ENCODE data around the gene MRPL18. TPM values are rescaled to one million over a fixed set of nuclear protein-coding genes. Genes with fewer than 3 reads are reported as not detected.
"Not testable (repeated sequence)": the region's sequence is repeated elsewhere in the genome, so short reads cannot be mapped to it uniquely, and the experiment has no call there.

Gene MRPL18
- total RNA-seq, 1 donor from 2014 or later: 62.6 TPM

DNA sequence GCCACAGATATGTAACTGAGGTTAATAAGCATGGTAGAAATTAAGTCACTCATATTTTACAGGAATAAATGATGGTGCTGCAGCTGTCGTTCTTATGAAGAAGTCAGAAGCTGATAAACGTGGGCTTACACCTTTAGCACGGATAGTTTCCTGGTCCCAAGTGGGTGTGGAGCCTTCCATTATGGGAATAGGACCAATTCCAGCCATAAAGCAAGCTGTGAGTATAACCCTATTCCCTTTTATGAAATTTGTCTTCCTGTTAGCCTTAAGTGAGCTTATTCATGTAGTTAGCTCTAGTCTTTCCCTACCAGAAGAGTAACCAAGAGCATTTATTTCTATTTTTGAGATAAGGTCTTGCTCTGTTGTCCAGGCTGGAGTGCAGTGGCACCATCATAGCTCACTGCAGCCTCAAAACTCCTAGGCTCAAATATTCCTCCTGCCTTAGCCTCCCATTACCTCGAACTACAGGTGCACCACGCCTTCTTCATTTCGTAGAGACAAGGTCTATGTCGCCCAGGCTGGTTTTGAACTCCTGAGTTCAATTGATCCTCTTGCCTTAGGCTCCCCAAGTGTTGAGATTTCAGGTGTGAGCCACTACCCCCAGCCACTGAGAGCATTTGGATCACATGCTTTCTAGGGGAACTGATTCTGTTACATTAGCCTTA is 12.9 kb upstream of the MRPL18 start:
- DNase-seq: no peak

DNA sequence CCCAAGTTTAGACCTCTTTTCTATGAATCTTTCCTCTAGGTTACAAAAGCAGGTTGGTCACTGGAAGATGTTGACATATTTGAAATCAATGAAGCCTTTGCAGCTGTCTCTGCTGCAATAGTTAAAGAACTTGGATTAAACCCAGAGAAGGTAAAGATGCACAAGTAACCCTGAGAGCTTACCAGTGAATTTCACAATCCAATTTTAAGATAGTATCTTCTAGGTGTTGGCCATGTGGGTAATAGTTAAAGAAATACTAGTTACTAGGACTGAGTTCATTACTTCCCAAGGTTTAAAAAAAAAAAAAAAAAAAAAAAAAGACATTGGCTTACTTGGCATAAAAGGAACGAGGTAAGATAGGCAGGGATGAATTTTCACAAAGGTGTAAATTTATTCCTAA is 12.1 kb upstream of the MRPL18 start:
- DNase-seq: no peak

DNA sequence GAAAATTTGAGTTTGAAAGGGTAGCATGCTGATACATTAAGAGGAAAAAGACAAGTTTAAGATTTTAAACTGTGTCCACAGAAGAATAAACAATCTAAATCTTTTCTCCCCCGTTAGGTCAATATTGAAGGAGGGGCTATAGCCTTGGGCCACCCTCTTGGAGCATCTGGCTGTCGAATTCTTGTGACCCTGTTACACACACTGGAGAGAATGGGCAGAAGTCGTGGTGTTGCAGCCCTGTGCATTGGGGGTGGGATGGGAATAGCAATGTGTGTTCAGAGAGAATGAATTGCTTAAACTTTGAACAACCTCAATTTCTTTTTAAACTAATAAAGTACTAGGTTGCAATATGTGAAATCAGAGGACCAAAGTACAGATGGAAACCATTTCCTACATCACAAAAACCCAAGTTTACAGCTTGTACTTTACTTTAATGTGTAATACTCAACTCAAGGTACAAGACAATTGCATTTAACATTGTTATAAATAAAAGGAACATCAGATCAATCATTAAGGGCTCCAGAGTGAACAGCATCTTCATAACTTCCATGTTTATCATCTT is 11.6 kb upstream of the MRPL18 start:
- DNase-seq: no peak

DNA sequence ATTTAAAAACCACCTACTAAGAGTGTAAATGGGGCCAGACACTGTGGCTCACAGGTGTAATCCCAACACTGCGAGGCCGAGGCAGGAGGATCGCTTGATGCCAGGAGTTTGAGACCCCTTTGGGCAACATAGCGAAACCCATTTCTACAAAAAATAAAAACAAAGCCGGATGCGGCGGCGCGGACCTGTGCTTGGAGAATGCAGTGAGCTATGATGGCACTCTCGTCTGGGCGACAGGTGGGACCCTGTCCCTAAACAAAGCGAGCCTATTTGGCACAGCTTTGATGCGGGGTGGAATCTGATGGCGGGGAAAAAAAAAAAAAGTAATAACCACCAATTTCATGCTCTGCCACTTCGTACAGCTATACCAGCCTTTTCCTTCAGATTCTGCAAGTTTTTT is 2.0 kb upstream of the MRPL18 start:
- peak; percentile 12 for DNase-seq

DNA sequence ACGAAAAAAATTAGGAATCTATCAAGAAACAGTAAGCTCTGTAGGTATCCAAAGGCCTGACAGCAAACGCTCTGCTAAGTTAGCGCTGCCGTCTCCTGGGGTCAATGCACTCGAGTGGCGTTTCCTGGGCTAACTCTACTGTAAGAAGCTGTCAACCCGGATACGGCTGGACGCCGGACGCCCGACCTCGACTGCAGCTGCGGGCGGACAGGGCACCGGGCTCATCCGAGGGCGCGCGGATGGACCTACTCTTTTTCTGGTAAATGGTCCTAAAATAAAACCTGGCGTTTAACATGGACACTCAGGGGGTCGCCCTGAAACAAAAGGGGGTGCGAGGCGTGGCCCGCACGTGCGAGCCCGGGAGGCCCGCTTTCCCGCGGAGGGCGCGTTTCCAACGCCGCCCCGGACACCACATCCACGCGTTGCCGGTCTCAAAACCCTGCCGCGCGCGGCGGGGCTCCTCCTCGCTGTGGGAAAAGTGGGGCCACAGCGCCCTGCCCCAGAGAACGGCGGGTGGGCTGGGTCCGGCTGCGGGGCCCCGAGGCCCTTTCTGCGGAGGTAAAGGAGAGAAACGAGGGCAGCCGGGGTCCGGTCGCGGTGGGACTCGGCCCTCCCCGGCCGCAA is 1.4 kb upstream of the MRPL18 start:
- DNase-seq: peak; percentile 38

DNA sequence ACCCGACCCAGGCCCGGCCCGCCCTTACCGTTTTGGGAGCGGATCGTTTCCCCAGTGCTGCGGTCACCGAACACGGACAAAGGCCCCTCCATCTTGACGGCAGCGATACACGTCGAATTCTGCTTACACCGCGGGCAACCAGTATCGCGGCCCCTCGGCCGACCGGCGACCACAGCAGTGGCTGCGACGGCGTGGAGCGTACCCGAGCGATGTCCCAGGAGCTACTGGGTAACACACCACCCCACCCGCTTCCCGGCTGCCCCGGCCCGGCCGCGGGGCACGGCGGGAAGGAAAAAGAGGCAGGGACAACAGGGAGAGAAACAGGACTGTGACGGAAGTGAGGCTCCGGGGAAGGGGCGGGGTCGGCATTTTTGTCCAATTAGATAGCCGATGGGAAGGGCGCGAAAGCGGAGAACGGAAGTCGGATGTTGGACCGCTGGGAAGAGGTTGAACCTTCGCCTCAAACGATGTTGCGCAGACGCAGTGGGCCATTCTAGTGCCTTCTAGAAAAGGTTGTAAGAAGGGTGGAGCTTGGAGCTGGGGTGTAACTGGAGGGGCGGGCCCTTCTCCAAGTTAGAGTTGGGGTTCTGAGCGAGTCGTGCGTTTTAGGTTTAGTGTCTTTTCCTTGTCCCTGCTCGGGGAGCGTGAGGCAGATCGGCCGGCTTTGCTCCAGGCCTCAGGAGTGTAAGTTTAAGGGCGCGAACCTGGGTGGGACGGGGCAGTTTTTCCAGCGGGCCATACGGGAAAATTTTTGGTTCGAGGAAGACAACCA is 704 bp upstream of the MRPL18 start, which contains the start of gene TCP1:
Gene TCP1, minus strand, starts transcription at position 226 of the 772 bp plus-strand sequence. Its CDS starts 134 bp downstream, at position 92.
- peak; percentile 100 for DNase-seq

DNA sequence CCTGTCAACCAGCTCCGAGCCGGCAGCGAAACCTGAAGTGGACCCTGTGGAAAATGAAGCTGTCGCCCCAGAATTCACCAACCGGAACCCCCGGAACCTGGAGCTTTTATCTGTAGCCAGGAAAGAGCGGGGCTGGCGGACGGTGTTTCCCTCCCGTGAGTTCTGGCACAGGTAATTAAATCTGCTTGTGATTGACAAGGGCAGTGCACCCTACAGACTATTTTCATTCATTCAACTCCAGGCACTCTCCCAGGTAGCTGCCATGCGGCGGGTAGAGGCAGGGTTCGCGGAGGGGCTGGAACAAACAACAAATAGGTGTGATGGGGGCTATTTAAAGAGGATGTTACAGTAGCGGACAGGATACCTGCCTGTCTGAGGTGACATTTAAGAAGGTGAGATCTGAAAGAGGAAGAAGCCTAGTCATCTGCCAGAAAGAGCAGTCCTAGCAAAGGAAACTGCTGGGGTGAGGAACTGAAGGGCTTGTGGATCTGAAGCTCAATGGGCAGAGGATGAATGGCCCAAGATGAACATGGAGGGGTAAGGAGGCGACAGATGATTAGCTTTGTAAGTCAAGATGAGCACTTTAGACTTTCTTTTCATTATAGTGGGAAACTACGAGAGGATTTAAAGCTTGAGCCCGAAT is 810 bp downstream of the MRPL18 start:
- peak; percentile 3 for DNase-seq

DNA sequence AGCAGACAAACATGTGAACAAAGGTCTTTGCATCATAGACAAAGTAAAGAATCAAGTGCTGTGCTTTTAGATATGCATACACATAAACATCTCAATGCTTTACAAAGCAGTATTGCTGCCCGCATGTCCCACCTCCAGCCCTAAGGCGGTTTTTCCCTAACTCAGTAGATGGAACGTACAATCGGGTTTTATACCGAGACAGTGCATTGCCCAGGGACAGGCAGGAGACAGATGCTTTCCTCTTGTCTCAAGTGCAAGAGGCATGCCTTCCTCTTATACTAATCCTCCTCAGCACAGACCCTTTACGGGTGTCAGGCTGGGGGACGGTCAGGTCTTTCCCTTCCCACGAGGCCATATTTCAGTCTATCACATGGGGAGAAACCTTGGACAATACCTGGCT is 4.7 kb downstream of the MRPL18 start:
- DNase-seq: not testable (repeated sequence)

DNA sequence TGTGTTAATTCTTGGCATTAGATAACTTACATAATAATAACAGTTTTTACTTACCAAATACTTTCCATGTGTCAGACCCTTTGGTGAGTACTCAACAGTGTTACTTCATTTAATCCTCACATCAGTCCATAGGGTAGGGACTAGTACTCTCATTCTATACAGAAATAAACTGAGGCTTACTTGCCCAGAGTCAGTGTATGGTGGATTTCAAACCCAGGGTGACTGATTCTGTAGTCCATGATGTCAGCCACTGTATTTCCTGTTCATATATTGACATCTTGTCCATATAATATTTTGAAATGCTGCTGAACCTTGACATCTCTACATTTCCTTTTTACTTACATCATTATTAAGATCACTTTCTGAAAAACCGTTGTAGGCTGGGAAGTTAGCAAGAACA is 7.3 kb downstream of the MRPL18 start:
- DNase-seq: no peak

DNA sequence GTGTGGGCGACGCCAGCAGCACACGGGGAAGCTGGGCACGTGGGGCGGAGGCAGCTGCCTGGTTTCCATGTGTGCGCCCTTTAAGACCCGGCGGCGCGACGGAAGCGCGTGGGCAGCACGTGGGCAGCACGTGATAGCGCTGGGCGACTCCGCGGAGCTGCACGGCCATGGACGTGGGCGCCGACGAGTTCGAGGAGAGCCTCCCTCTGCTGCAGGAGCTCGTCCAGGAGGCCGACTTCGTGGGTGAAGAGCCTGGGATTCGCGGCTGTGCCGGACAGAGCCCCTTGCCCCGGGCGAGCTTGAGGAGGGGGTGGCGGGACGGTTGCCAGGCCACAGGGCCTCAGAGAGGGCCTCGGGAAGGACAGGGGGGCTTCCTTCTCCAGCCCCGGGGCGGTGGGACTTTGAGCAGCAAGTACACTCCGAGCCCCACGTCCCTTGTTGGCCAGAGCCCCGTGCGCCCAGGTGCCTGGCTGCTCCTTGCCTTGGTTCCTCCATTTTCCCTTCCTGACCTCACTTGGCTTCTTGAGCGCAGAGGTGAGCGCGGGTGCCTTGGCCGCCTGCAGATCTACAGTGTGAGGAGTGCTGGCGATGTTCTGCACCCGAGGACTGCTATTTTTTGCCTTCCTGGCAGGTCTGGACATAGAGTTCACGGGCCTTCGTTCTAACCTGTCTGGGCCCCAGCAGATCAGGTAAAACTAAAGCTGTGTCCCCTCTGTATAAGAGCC is 10.0 kb downstream of the MRPL18 start, which contains the start of gene PNLDC1:
Gene PNLDC1, plus strand, starts transcription at position 136 of the 725 bp plus-strand sequence. Its CDS starts 32 bp downstream, at position 168.
- DNase-seq: no peak

DNA sequence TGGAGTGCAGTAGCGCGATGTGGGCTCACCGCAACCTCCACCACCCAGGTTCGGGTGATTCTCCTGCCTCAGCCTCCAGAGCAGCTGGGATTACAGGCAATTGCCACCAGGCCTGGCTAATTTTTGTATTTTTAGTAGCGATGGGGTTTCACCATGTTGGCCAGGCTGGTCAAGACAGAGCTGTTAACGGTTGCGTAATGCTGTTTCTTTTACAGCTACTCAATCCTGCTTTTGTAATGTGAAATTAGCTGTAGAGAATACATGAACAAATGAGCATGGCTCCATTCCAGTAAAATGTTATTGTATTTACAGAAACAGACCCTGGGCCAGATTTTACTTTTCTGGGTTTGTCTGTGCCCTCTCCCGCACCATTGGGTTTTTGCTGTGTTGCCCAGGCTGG is 11.7 kb downstream of the MRPL18 start:
- DNase-seq: no peak

DNA sequence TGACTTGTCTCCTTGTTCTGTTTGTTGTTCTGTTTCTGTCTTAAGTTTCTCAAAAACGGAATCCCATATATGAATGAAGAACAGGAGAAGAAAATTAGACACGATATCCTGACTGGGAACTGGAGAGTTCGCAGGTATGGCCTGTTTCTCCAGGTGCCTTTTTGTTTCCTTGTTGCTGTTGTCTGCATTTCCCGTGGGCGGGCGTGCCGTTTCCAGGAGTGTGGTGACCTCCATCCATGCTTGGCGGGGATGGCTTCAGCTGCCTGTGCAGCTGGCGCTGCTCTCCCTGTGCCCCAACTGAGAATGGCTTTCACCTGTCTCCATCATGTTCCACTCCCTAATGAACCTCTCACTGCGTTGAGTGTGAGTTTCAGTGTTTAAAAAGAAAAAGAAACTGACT is 14.2 kb downstream of the MRPL18 start:
- peak; percentile 24 for DNase-seq

DNA sequence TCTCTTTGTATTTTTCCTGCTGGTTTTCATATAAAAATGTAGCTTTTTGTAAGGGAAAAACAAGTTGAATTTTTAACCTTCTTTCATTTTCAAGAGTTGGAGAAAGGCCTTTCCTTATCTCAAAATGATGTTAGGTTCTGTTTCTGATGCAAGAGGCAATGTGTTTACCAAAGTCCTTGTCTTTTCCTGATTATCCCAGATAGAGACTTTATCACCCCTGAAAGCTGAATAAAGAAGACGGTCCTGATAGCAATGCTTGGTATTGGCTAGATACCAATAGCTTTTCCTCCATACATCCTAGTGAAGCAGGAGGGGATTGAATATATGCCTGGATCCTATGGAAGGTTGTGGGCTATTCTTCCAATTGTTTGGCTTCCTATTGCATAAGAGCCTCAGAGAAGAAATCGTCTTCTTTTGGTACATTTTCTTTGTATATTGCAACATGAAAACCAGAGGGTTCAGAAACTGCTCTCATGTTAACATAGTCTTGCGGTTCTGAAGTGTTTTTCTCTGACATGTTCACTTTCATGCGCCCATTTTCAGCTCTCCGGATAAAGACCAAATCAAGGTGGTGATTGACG is 15.3 kb downstream of the MRPL18 start:
- no peak for DNase-seq

DNA sequence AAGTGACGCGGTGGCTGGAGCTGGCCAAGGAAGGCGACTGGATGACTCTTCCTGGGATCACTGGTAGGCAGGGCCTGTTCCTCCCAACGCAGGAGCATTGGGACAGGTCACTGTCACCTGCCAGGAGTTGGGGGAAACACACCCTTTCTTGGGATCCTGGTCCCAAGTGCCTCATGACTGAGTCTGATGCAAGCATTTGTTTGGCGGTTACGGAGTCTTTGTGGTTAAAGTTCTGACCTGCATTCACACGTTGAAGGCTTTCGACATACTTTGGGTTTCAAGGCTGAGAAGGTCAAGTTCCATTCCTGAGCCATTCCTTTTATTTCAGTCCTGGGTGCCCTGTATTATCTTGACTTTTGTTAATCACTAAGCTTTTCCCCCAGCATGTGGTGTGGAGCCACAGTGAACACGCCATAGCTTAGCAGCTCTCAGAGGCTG is 15.8 kb downstream of the MRPL18 start:
- DNase-seq: no peak

DNA sequence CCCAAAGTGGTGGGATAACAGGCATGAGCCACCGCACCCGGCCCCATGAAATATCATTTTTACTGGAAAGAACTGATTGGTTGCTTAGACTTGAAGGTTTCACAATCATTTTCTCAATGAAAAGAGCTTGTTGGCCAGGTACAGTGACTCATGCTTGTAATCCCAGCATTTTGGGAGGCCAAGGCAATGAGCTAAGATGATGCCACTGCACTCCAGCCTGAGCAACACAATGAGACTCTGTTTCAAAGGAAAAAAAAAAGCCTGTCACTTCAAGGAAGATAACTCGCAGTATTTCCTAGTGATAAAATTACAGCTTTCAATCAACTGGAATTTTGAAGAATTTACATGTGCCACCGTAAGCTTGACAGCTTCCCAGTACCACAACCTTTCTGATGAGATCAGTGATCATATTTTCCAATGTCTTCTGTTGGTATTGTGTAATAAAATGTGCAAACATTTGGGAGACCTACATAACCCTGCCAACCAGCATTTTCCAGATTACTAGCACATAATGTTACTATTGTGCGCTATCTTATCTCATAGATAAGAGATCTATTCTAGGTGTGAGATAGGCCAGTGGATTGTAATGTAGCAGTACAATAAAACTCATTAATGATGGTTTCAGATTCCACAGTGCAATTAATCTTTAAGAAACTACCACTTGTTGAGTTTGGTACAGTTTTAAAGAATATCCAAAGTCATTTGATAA is 17.0 kb downstream of the MRPL18 start:
- DNase-seq: no peak

DNA sequence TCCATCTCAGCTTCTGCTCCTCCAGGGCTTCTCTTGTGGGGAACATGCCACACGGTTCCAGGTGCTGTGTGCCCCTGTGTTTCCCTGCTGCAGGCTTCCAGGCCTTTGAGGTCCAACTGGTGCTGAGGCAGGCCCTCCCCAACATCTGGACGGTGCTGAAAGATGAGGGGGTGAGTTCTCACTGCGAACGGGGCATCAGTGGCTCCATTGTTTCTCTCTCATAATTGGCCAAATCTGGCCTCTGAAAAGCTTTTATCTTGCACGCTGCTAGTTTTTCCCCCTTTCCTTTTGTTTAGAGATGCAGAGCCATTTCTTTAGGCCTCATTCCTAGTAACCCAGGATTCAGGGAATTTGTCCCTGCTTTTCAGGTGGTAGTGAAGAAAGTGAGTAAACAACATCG is 18.4 kb downstream of the MRPL18 start:
- no peak for DNase-seq

DNA sequence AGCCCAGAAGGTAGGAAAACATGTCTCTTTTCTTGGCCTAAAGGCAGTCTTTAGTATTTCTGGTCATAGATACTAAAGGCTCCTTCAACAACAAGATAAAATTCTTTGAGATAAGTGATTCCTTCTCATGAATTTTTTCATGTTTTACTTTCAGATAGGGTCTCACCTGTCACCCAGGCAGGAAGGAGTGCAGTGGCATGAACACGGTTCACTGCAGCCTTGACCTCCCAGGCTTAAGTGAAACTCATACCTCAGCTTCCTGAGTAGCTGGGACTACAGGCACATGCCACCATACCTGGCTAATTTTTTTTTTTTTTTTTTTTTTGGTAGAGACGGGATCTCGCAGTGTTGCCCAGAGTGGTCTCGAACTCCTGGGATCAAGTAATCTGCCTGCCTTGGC is 18.9 kb downstream of the MRPL18 start:
- no peak for DNase-seq

DNA sequence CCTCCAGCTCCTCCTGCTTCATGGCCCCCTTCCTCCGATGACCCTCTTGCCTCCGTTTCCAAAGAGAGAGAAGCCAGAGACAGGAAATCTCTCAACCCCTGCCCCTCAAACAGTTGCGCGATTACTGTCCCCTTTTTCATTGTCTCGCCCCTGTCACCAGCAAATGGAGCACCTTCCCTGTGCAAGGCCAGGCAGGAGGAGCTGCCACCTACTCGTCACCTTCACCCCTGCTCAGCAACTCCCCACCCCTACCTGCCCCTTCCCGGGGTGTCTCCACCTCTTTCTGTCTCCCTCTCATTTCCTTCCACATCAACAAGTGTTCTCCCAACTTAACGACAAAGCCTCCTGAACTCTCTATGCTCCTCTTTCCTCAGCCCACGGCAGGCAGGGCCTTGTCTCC is 23.5 kb downstream of the MRPL18 start:
- no peak for DNase-seq

DNA sequence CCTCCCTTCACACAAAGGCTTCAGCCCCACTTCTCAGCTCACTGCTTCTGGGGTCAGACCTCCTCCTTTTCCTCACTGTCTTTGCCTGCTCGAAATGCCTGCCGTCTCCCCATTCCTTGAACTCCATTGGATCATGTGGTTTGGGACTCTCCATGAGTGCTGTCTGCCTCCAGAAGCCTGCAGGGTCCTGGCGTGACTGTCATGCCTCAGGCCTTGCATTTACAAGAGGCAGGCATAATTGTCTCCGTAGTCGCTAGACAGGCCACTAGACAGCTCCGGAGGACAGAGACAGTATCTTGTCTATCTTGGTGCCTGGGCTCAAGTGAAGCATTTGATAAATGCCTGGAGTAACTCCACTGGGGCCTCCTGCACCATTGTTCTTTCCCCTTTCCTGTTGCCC is 25.1 kb downstream of the MRPL18 start:
- DNase-seq: no peak

DNA sequence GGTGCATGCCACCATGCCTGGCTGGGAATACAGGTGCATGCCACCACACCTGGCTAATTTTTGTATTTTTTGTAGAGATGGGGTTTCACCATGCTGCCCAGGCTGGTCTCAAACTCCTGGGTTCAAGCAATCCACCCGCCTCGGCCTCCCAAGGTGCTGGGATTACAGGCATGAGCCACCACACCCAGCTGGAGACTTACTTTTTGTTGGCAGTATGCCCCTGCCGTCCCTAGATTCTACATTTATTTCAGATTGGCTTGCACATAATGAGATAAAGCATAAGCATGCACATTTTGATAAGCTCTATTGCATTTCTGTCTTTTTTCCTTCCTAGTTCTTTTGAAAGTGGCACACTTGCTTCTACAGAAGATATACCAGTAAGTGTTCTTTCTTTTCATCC is 26.5 kb downstream of the MRPL18 start:
- DNase-seq: not testable (repeated sequence)
